CD4-positive, alpha-beta T cell treated with Interleukin-10 for 1 hour (primary cell): ENCODE data around the gene NELL1.

Experiments
- DNase-seq: peaks from one replicate; pipeline ENCODE4 v3.0.0-alpha.2; 2020

NELL1 gene

DNA sequence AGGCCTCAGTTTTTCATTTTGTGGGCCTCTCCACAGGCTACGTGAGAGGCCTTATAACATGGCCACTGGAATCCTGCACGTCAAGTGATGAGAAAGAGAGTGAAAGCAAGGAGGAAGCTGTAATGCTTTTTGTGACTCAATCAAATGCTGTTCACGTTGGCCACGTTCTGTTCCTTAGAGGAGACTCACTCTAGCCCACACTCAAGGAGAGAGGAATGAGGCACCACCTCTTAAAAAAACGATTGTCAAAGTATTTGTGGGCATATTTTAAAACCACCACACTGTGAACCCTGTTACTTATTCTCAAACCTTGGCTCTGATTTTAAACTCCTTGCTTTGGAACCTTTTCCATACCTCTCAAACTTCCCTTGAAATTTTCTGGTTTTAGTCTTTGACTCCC, 705.0 kb downstream of the NELL1 start:
- DNase-seq: no peak

DNA sequence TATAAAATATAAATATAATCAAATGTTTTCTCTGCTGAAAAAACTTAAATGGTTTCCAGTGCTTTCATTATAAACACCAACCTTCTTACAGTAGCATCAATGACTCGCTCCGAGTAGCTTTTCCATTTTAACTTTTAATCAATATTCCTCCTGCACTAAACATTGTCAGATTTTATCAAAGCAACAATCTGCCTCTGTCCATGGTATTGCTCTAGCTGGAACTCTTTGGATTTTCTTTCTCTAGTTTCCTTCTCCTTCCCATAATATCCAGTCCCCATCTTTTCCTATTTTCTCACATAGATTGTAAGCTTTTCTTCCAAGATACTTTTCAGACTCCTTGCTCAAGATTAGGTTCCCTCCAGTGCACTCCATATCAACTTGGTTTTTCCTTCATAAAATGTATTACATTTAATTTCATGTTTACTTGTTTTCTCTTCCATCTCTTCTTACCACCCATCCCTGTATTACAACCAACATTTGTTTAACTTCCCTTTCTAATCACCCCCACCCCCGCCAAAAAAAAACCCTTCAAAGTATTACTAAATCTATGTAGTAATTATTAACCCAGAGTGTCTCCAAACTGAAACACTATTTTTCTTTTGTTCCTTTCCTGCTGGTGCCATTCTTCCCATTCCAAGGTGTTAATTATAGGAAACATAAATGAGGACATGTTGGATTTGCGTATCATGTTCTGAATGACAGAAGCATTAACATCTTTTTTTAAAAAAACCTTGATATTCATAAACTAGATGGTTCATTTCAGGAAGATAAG, 716.5 kb downstream of the NELL1 start:
- no peak for DNase-seq

DNA sequence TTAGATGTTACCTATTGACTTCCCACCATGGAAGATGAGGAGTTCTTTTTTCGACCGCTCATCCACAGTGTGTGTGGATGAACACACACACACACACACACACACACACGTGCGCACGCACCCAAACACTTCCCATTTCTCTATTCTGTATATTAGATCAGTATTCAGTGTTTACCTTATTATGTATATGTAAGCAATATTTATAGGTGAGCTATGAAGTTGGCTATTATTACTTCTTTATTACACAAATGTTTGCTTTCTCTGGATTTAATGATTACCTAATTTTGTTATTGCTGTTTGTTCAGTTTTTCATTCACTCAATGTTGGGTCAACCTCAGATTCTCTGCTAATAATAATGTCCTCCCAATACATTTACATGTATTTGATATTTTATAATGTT, 721.0 kb downstream of the NELL1 start:
- no peak for DNase-seq

- DNase-seq: no peak
Observed at GRCh38 chr11:21396342-21397008, 727.1 kb downstream of the NELL1 start.

DNA sequence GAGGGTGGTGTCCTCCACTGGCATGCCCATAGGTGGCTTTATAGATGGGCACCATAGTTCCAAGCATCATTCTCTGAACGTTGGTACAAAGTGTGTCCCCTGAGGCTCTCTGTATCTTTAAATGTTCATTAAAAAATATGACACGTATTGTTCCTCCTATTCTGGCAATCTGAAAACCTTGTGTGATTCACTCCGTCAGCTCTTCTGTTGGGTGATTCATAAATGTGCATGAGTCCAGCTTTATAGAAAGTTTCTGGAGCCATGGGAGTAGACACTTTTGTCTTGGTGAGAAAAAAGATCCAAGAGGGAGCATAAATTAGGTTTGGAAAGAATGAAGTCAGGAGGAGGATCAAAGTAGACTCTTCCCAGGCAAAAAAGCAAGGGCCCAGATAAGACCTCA, 728.8 kb downstream of the NELL1 start:
- no peak for DNase-seq

DNA sequence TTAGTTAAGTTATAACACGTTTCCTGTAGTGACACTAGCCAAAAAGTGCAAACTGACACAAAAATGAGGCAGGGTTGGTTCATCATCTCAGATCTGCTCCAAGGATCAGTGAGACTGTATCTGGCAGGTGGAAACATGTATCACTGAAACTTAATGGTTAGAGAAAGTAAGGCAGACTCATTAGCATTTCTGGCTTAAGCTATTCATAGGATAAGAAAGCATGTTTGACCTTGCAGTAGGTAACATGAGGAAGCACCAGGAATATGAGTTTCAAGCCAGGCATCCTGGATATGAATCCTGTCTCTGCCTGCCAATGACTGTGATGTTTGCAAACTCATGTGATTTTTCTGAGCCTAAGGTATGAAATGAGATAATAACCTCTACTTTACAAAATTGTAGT, 732.1 kb downstream of the NELL1 start:
- no peak for DNase-seq

GRCh38 chr11:21402274-21402673, 732.9 kb downstream of the NELL1 start:
- no peak for DNase-seq

GRCh38 chr11:21403069-21403468, 733.7 kb downstream of the NELL1 start:
- no peak for DNase-seq

DNA sequence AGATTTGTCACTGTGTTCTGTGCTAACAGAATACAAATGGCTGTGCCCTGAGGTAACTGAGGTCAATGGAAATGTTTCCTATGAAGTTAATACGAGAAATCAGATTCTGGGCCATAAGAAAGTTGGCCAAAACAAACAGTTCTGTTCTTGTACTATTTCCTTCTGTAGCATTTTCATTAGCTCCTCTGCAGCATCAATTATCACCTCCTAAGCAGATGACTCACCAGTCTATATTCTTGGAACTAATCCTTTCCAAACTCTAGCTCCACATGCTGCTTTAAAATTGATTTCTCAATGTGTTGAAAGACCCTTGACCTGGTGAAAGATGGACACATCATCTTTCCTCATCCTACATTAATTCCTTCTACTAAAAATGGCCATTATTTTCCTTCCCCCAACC, 736.0 kb downstream of the NELL1 start:
- no peak for DNase-seq

GRCh38 chr11:21410513-21410912, 741.1 kb downstream of the NELL1 start:
- no peak for DNase-seq

GRCh38 chr11:21411104-21411503, 741.7 kb downstream of the NELL1 start:
- DNase-seq: no peak

DNA sequence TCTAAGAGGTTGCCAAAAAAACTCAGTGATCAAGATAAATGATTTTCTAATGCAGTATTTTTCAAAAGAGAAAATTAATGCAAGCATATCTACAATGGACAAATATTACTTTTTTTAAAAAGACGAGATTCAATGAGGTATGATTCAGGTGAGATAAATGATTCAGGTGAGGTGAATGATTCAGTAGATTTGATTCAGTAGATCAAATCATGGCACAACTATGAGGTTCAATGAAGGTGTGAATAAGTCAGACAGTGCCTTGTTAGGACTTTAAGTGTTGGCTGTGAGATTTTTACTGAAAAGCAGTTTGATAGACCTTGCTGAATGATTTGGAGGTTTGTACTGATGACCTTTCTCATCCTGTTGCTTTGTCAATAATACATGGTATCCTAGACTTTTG, 742.2 kb downstream of the NELL1 start:
- no peak for DNase-seq

DNA sequence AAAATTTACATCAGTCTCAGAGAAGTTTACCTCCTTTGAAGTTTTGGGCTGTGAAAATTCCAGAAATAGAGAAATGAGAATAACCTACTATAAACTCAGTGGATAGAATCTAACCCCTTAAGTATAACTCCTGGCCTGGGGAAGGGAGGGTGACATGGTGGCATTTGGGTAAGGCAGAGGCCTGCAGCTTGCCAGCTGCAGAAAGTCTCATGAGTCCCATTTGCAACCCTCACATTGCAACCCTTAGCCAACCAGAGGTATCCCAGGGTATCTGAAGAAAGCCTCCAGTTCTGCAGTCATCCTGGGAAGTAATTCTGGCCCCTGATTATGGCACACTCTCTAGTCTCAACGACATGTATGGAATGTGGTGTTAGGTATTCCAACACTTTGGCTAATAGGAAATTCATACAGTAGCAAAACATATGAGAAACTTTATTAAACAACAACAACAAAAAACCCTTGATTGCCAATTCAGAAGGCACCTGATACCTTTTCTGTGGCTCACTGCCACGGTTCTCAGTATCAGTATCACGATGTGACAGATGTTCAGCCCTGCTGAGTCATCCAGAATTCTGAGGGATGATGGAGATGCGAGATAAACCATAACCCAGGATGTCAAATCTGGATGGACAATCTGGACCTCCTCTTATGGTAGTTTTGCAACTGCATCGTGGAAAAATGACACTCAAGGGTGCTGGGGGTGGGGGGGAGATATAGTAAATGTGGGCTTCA, 743.4 kb downstream of the NELL1 start:
- no peak for DNase-seq

DNA sequence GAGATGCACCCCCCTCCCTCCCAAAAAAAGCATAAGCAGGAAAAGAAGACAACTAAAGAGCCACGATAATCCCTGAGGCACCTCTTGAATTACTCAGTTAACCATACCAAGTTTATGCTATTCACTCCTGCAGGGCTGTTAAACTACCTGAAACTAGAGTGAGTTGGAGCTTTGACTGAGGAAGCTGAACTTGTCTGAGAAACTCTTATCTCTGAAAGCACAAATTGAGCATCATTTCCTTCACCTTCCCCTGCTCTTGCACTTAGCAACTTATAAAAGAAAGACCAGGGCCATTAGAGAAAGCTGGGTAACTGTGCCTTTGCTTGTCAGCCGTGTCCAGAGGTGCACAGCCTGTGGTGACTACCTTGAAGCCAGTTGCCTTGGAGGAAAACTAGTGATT, 745.6 kb downstream of the NELL1 start:
- DNase-seq: no peak

- DNase-seq: no peak
Observed at GRCh38 chr11:21415606-21416005, 746.2 kb downstream of the NELL1 start.

DNA sequence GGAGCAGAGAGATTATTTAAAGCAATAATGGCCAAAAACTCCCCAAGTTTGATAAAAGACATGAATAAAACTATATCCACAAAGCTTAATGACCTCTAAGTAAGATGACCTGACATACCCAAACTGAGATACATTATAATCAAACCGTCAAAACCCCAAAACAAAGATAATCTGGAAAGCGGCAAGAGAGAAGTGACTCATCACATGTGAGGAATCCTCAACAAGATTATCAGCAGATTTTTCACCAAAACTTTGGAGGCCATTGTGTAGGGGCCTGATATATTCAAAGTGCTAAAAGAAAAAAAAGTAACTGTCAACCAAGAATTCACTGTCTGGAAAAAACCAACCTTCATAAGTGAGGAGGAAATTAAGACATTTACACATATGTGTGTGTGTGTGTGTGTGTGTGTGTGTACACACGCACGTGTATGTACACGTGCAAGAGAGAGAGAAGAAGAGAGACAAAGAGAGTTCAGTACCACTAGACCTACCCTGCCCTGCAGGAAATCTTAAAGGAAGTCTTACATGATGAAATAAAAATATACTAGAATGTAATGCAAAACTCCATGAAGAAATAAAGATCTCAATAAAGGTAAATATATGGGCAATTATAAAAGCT, 752.4 kb downstream of the NELL1 start:
- no peak for DNase-seq

DNA sequence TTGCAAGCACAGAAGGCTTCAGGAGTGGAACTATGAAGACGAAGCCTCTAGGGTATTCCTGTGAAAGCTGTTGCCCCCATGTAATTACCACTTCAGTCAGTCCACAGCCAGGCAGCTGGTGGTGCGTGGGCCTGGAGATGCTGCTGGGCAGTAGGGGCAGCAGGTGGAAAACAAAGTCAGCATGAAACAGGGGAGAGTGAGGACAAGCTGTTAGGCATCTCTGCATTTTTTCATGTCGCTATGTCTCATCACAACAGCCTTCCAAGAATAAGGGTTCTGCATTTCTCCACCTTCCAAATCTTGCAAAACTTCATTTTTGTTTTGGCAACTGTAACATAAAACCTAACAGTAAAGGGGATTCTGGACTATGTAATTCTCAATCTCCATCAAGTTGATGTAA, 757.5 kb downstream of the NELL1 start:
- DNase-seq: no peak

- DNase-seq: no peak
Observed at GRCh38 chr11:21427726-21428125, 758.3 kb downstream of the NELL1 start.

GRCh38 chr11:21428796-21429195, 759.4 kb downstream of the NELL1 start:
- no peak for DNase-seq

DNA sequence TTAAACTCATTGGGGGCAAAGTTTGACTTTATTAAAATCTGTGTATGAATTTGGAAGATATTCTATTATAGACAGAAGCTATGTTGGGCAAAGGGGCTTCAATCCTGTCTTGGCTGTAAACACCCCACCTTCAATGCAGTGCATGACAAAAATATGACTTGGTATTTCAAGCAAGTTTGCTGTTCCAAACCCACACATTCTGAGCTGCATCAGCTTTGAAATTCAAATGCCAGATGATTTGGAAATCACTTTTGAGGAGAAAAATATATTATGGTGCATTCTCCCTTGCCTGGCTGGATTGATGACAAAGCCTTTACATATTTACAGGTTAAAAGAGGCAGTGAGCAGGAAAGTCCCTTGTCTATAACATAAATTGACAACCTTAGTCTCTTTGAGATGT, 760.0 kb downstream of the NELL1 start:
- DNase-seq: no peak

DNA sequence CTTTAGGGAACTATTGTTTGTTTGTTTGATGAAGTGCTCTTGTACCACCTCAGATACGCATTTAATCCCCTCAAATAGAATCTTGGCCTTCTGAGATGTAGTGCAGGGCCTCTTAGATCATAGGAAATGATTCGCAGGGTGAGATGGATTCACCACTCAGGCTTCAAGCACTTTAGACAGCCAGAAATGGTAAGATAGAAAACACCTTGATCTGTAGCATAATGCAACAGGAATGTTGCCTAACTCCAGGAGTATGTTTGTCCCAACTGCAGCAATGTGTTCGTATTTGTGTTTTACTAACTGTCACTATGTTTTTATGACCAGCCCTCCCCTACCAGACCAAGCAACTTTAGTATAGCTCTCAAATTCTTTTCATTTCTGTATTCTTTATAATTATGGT, 761.2 kb downstream of the NELL1 start:
- no peak for DNase-seq

DNA sequence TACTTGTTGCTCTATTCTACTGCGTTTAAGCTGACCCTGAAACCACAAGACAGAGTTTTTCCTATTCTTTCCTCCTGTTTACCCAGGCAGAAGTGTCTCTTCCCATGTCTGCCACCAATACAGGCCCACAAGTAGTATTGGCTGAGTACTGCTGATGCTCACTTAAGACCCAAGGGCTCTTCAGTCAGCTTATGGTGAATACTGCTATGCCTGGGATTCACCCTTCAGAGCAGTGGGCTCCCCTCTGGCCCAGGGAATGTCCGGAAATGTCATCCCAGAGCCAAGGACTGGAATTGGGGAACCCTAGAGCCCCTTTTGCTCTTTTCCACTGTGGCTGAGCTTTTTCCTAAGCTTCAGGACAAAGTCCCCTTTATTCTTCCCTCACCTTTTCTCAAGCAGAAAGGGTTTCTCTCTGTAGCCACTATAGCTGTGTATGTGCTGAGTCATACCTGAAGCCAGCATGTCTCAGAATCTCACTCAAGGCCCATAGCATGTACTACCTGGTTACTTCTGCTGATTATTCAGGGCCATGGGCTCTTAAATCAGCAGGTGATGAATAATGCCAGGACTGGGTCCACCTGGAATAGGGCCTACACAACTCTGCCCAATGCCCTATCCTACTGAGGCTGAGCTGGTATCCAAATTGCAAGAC, 777.7 kb downstream of the NELL1 start:
- DNase-seq: no peak

- DNase-seq: no peak
Observed at GRCh38 chr11:21447871-21448270, 778.5 kb downstream of the NELL1 start.
